ENCODE results near the gene APH1B.

Gene APH1B

DNA sequence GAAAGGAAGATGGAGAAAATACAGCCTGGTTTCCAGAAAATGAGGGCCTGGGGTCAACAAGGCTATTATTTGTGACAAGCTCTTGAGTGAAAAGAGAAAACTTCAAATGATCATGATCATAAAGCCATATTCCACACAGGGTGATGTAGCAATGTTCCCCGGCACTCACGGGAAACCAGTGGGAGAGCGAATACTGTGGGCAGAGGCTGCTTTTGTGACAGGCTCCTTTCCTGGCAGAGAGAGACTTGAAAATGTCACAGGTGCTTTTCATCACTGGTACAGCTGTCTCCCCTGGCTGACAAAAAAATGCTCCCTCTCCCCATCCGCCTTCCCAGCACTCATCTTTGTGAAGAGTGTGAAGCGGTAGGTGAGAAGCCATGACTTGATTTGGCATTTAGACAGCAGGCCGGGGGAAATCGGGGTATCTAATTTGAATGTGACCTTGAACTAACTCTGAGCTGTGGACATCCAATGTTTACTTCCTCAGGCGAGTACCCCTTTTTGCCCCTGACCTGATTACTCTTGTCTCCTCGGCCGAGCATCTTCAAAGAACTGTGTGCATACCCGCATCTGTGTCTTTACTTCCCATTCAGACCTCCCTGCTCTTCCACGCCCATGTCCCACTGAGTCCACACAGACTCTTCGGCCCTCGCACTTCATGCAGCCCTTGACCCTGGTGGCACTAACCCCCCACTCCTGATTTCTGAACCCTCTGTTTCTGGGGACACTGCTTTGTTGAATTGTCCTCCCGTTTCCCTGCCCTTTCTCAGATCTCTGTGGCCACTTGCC lies 81.0 kb downstream of the APH1B start:
- WGBS (ENCODE audit: insufficient coverage, insufficient read length): no CpG with 5 or more reads among the region's 15 CpGs
- Histone ChIP-seq H3K36me3 (ENCODE audit: control insufficient read depth, insufficient read depth, low read length) (no peaks in the 10 kb centered on the region), H3K27ac (ENCODE audit: low read length) (no peak overlapping the region), H3K4me1 (ENCODE audit: control insufficient read depth, insufficient read depth, low read length) (peaks cover 2% of the 10 kb centered on the region; the same call in 1 of the 2 replicates), H3K27me3 (ENCODE audit: control insufficient read depth, insufficient read depth, low read length) (no peaks in the 10 kb centered on the region), H3K4me3 (ENCODE audit: low read length) (no peak overlapping the region), H3K9me3 (ENCODE audit: control insufficient read depth, insufficient read depth, low read length) (no peaks in the 10 kb centered on the region)
- no peak for DNase-seq (ENCODE audit: low read depth, low spot score)

Data from iPS DF 6.9 (cell line).